Progenitor cell of endocrine pancreas (in vitro differentiated cells): ENCODE measurements around the gene CGRRF1. TPM values are rescaled to one million over a fixed set of nuclear protein-coding genes. Genes with fewer than 3 reads are reported as not detected.

Experiments used
- DNase-seq: peaks from one replicate; pipeline ENCODE4 v3.0.0; 2021; ENCODE audit warnings: low spot score; ENCODE audit not compliant: unreplicated experiment
- H3K27ac Mint-ChIP-seq: 2 replicates; pipeline ENCODE4 v1.8.0; 2021; ENCODE audit warnings: mild to moderate bottlenecking, moderate library complexity, mixed read lengths
- H3K27me3 Mint-ChIP-seq: 2 replicates; pipeline ENCODE4 v1.8.0; 2021; ENCODE audit warnings: mixed read lengths
- H3K36me3 Mint-ChIP-seq: 2 replicates; pipeline ENCODE4 v1.8.0; 2022; ENCODE audit warnings: mixed read lengths; ENCODE audit not compliant: insufficient read depth
- H3K4me1 Mint-ChIP-seq: 2 replicates; pipeline ENCODE4 v1.8.0; 2021; ENCODE audit warnings: low read depth, mixed read lengths
- H3K4me3 Mint-ChIP-seq: 2 replicates; pipeline ENCODE4 v1.8.0; 2021; ENCODE audit warnings: low read depth, mild to moderate bottlenecking, moderate library complexity, mixed read lengths
- H3K9me3 Mint-ChIP-seq: 2 replicates; pipeline ENCODE4 v1.8.0; 2021; ENCODE audit warnings: low read depth, mixed read lengths
- CTCF ChIP-seq: fragments of 200-600 bp; sonication (generic); IDR thresholded peaks from one replicate; pipeline ENCODE4 v1.5.0; 2021; ENCODE audit warnings: antibody characterized with exemption, mild to moderate bottlenecking; ENCODE audit not compliant: unreplicated experiment
- total RNA-seq: library from RNA; stranded (reverse); gene quantifications from 2 replicates; pipeline ENCODE4 v1.2.1, GENCODE V29; 2021

Gene CGRRF1
- total RNA-seq, 1 donor from 2014 or later: 19.3 TPM

GRCh38 chr14:54515670-54516069 is 6.0 kb downstream of the CGRRF1 start:
- TF ChIP-seq CTCF: no peak
- no peak for DNase-seq
- Mint-ChIP-seq H3K4me1 (peaks cover 10% of the 10 kb centered on the region), H3K36me3 (peaks cover 29% of the 10 kb centered on the region), H3K4me3 (no peak overlapping the region), H3K27ac (no peak overlapping the region), H3K27me3 (no peaks in the 10 kb centered on the region), H3K9me3 (peaks cover 14% of the 10 kb centered on the region)

- peaks cover 29% of the 10 kb centered on the region for H3K36me3 Mint-ChIP-seq
- TF ChIP-seq CTCF: no peak
- H3K27ac Mint-ChIP-seq: no peak overlapping the region
- no peak for DNase-seq
- H3K4me1 Mint-ChIP-seq: peaks cover 4% of the 10 kb centered on the region
- H3K9me3 Mint-ChIP-seq: peaks cover 14% of the 10 kb centered on the region
- H3K27me3 Mint-ChIP-seq: no peaks in the 10 kb centered on the region
- H3K4me3 Mint-ChIP-seq: no peak overlapping the region
Observed at GRCh38 chr14:54516709-54517108, 7.0 kb downstream of the CGRRF1 start.

GRCh38 chr14:54524410-54524809 is 14.7 kb downstream of the CGRRF1 start:
- Mint-ChIP-seq H3K4me3 (no peak overlapping the region), H3K4me1 (no peaks in the 10 kb centered on the region), H3K27me3 (no peaks in the 10 kb centered on the region), H3K9me3 (no peaks in the 10 kb centered on the region), H3K27ac (no peak overlapping the region), H3K36me3 (peaks cover 10% of the 10 kb centered on the region)
- no peak for TF ChIP-seq CTCF
- no peak for DNase-seq

GRCh38 chr14:54528973-54529372 is 19.3 kb downstream of the CGRRF1 start:
- Mint-ChIP-seq H3K27me3 (no peaks in the 10 kb centered on the region), H3K27ac (no peak overlapping the region), H3K36me3 (peaks cover 4% of the 10 kb centered on the region), H3K4me3 (no peak overlapping the region), H3K9me3 (no peaks in the 10 kb centered on the region), H3K4me1 (no peaks in the 10 kb centered on the region)
- no peak for TF ChIP-seq CTCF
- DNase-seq: no peak

GRCh38 chr14:54529811-54530210 is 20.1 kb downstream of the CGRRF1 start:
- no peak overlapping the region for H3K4me3 Mint-ChIP-seq
- no peak for TF ChIP-seq CTCF
- no peaks in the 10 kb centered on the region for H3K4me1 Mint-ChIP-seq
- H3K27me3 Mint-ChIP-seq: no peaks in the 10 kb centered on the region
- H3K27ac Mint-ChIP-seq: no peak overlapping the region
- H3K9me3 Mint-ChIP-seq: no peaks in the 10 kb centered on the region
- peaks cover 1% of the 10 kb centered on the region for H3K36me3 Mint-ChIP-seq
- no peak for DNase-seq
